Astrocyte of the spinal cord (primary cell): ENCODE results near the gene SETD5.
A peak's percentile ranks its signal among the peaks of the same experiment; 100 is the strongest.

Source experiments
- DNase-seq: peaks from one replicate; pipeline ENCODE4 v3.0.0; 2011; ENCODE audit warnings: low read depth, low spot score
- H3K4me3 ChIP-seq: 2 replicates; pipeline ENCODE4 v1.5.1; 2011; ENCODE audit warnings: low read depth, mild to moderate bottlenecking, low read length, moderate library complexity
- in situ Hi-C: cut with HindIII; loops from 2 replicates; pipeline ENCODE4 v1.10.0; 2017; ENCODE audit warnings: low sequenced_read_pairs
- TF ChIP-seq, protein P1 (sequence below): IDR thresholded peaks from 2 replicates; pipeline ENCODE4 v1.5.1; 2012; ENCODE audit warnings: low read depth, mild to moderate bottlenecking, low read length, inconsistent platforms

The SETD5 gene, protein sequence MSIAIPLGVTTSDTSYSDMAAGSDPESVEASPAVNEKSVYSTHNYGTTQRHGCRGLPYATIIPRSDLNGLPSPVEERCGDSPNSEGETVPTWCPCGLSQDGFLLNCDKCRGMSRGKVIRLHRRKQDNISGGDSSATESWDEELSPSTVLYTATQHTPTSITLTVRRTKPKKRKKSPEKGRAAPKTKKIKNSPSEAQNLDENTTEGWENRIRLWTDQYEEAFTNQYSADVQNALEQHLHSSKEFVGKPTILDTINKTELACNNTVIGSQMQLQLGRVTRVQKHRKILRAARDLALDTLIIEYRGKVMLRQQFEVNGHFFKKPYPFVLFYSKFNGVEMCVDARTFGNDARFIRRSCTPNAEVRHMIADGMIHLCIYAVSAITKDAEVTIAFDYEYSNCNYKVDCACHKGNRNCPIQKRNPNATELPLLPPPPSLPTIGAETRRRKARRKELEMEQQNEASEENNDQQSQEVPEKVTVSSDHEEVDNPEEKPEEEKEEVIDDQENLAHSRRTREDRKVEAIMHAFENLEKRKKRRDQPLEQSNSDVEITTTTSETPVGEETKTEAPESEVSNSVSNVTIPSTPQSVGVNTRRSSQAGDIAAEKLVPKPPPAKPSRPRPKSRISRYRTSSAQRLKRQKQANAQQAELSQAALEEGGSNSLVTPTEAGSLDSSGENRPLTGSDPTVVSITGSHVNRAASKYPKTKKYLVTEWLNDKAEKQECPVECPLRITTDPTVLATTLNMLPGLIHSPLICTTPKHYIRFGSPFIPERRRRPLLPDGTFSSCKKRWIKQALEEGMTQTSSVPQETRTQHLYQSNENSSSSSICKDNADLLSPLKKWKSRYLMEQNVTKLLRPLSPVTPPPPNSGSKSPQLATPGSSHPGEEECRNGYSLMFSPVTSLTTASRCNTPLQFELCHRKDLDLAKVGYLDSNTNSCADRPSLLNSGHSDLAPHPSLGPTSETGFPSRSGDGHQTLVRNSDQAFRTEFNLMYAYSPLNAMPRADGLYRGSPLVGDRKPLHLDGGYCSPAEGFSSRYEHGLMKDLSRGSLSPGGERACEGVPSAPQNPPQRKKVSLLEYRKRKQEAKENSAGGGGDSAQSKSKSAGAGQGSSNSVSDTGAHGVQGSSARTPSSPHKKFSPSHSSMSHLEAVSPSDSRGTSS (N-terminal part only)

GRCh38 chr3:9397332-9397905, at the start of gene SETD5:
Gene SETD5 (plus strand): TSS chr3:9397615. CDS start chr3:9428939, 31,324 bp downstream.
- DNase-seq = peak; percentile 98
- in situ Hi-C loops = no loop called here
- peak within 1 kb of the TSS; percentile 95 for H3K4me3 ChIP-seq
- TF ChIP-seq, protein P1, sequence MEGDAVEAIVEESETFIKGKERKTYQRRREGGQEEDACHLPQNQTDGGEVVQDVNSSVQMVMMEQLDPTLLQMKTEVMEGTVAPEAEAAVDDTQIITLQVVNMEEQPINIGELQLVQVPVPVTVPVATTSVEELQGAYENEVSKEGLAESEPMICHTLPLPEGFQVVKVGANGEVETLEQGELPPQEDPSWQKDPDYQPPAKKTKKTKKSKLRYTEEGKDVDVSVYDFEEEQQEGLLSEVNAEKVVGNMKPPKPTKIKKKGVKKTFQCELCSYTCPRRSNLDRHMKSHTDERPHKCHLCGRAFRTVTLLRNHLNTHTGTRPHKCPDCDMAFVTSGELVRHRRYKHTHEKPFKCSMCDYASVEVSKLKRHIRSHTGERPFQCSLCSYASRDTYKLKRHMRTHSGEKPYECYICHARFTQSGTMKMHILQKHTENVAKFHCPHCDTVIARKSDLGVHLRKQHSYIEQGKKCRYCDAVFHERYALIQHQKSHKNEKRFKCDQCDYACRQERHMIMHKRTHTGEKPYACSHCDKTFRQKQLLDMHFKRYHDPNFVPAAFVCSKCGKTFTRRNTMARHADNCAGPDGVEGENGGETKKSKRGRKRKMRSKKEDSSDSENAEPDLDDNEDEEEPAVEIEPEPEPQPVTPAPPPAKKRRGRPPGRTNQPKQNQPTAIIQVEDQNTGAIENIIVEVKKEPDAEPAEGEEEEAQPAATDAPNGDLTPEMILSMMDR = no peak

DNA sequence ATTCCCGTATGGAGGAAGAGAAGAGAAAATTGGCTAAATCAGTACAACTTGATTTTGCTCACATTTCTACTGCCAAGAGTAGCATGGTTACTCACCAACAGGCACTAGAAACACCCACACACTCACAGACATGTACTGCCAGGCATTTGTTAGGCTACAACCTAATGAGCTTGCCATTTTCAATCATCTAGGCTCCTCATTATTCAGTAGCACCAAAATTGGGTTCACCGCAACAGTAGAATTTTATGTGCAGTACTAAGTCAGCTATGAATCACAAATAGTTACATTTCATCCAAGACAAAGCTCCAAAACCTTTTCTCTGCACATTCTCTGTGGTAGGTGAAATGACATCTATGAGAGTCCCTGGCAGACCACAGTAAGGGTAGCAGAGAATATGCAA, 49.5 kb upstream of the SETD5 start:
- TF ChIP-seq, protein P1 = no peak
- H3K4me3 ChIP-seq = no peak overlapping the region
- peak; percentile 61 for DNase-seq
- in situ Hi-C loops = no loop called here

DNA sequence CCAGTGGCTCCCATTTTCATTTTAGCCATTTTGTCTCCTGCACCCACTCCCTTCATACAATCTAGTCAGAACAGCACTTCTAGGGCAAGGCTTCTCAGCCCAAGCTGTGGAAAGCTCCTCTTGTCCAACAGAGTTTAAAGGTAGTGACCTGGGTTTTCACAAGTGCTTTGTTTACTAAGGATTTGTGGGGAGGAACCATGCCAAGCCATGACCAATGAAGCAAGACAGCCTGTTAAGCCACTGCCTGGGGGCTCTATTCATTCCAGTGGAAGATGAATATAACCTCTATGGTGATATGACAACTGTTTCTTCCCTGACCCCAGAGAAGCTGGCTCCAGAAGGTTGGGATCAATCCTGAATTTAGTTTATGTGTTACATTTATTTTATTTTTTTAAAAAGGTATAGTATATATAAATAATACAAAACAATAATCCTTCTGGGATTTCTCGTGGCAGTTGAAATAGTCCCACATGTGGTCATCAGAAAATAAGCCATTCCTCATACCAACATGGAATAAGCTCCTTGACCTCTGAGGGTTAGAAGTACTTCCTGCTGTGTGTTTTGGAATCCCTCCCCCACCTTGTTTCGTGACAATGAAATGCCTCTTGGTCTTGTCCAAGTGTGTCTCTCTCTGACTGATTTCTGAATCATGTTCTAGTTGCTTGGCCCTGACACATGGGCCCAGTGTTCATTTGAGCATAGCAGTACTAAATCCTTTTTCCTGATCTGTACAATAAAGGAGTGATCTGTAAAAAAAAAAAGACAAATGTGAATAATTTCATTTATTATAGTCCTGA, 47.9 kb upstream of the SETD5 start:
- TF ChIP-seq, protein P1 = no peak
- no peak overlapping the region for H3K4me3 ChIP-seq
- peak; percentile 50 for DNase-seq
- in situ Hi-C loops = no loop called here

- TF ChIP-seq, protein P1 = no peak
- in situ Hi-C loops = no loop called here
- no peak overlapping the region for H3K4me3 ChIP-seq
- DNase-seq = no peak
Observed at GRCh38 chr3:9351709-9352126, 45.7 kb upstream of the SETD5 start.

DNA sequence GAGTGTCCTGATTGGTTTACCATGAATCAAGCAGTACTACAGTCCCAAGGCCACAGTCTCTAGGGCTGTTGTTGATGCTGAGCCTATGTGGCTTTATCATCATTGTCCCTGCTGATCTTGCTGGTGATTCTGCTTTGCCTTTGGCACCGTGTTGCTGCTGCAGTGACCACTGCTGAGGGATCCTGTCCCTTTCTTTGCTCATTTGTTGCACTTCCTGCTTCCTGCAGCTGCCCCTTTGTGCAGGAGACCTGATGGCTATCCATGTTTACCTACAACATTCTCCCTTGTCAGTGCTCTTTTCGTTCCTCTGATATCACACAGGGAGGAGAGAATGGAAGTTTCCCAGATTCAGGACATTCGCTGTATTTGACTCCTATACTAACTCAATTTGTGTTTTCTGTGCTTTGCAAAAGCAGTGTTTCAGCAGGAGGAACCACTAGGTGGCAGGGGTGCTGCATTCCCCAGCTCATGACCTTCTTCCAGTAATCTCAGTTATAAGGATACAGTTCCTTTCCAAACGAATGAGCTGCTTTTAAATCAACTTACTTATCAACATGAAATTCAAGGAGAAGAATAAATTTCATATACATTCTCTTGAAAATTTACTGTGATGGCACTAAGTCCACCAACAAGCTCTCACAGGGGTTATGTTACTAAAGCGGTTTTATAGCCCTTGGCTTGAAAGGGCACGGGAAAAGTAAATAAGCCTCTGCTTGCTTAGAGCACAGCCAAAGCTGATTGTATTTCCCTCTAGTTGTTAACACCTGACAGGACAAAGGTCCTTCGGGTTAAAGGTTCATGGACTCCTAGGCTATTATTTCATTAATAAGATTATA, 44.3 kb upstream of the SETD5 start:
- TF ChIP-seq, protein P1 = peak; percentile 93
- DNase-seq = peak; percentile 75
- H3K4me3 ChIP-seq = no peak overlapping the region
- in situ Hi-C loops = no loop called here
